Neural cell (in vitro differentiated cells): Measurements from ENCODE around the gene TLE3.

ENCODE experiments used
- EP300 ChIP-seq: fragments of 450-650 bp; conservative IDR thresholded peaks from 2 replicates; pipeline ENCODE4 v1.6.1; 2014; ENCODE audit warnings: antibody characterized with exemption, mild to moderate bottlenecking, moderate library complexity; ENCODE audit not compliant: poor library complexity, severe bottlenecking
- POLR2AphosphoS5 ChIP-seq: IDR thresholded peaks from 2 replicates; pipeline ENCODE4 v1.6.1; 2012
- RAD21 ChIP-seq: fragments of 450-650 bp; conservative IDR thresholded peaks from 2 replicates; pipeline ENCODE4 v1.6.1; 2014; ENCODE audit warnings: antibody characterized with exemption, mild to moderate bottlenecking, moderate library complexity
- TF ChIP-seq, protein P1 (sequence below): fragments of 450-650 bp; IDR thresholded peaks from 2 replicates; pipeline ENCODE4 v1.5.1; 2014; ENCODE audit warnings: antibody characterized with exemption, mild to moderate bottlenecking, moderate library complexity; ENCODE audit not compliant: poor library complexity, severe bottlenecking

DNA sequence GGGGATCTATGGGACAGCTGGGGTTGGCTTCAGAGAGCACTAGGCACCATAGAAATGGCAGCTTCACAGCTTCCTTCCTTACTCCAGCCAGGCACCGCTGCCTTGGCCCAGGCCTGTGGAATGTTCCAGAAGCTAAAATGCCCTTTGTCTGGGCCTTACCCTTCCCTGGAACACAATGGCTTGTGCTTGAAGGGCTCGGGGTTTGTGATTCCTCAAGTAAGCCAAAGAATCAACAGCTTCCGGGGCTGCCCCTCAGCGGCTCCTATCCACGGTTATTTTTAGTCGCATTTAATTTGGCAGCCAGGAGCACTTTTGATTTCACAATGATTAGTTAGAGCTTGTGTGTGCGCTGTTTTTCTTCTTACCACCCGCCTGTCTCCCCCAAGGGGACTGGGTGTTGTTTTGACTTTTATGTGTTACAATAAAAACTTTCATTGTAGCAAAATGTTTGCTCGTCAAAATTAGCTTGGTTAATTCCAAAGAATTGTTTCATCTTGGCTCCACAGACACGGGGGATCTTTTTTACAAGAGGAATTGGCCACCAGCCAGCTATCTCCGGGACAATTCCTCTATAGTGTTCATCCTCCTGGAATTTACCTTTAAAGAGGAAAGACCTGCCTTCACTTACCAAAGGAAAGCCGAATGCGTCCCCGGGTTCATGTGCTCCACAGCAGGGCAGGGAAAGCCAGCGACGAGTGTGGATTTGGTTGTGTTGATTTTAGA, 73.8 kb downstream of the TLE3 start:
- TF ChIP-seq POLR2AphosphoS5 (no peak), EP300 (no peak), RAD21 (no peak)
- TF ChIP-seq, protein P1, sequence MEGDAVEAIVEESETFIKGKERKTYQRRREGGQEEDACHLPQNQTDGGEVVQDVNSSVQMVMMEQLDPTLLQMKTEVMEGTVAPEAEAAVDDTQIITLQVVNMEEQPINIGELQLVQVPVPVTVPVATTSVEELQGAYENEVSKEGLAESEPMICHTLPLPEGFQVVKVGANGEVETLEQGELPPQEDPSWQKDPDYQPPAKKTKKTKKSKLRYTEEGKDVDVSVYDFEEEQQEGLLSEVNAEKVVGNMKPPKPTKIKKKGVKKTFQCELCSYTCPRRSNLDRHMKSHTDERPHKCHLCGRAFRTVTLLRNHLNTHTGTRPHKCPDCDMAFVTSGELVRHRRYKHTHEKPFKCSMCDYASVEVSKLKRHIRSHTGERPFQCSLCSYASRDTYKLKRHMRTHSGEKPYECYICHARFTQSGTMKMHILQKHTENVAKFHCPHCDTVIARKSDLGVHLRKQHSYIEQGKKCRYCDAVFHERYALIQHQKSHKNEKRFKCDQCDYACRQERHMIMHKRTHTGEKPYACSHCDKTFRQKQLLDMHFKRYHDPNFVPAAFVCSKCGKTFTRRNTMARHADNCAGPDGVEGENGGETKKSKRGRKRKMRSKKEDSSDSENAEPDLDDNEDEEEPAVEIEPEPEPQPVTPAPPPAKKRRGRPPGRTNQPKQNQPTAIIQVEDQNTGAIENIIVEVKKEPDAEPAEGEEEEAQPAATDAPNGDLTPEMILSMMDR, result no peak
